H9 (cell line): ENCODE measurements around the gene SH3GL3. TPM values are rescaled to one million over a fixed set of nuclear protein-coding genes. Genes with fewer than 3 reads are reported as not detected.

Experiments
- DNase-seq: peaks from one replicate; pipeline ENCODE4 v3.0.0-alpha.2; 2017
- H2AFZ ChIP-seq: one replicate; pipeline ENCODE4 v1.6.1; 2013; ENCODE audit warnings: mild to moderate bottlenecking, low read length, control low read depth, moderate library complexity
- H2AK5ac ChIP-seq: 2 replicates; pipeline ENCODE4 v1.6.1; 2013; ENCODE audit warnings: low read length, control low read depth, mixed read lengths; ENCODE audit not compliant: insufficient read length
- H2BK120ac ChIP-seq: one replicate; pipeline ENCODE4 v1.6.1; 2013; ENCODE audit warnings: low read depth, mild to moderate bottlenecking, low read length, control low read depth, inconsistent platforms; ENCODE audit not compliant: poor library complexity, severe bottlenecking
- H2BK12ac ChIP-seq: 2 replicates; pipeline ENCODE4 v1.6.1; 2013; ENCODE audit warnings: low read length, control low read depth, mixed read lengths, low read depth; ENCODE audit not compliant: insufficient read length
- H2BK15ac ChIP-seq: 2 replicates; pipeline ENCODE4 v1.6.1; 2013; ENCODE audit warnings: low read depth, low read length, control low read depth
- H2BK20ac ChIP-seq: one replicate; pipeline ENCODE4 v1.6.1; 2013; ENCODE audit warnings: low read depth, mild to moderate bottlenecking, low read length, control low read depth, inconsistent platforms; ENCODE audit not compliant: poor library complexity, severe bottlenecking
- H2BK5ac ChIP-seq: 2 replicates; pipeline ENCODE4 v1.6.1; 2013; ENCODE audit warnings: low read length, control low read depth, mixed read lengths; ENCODE audit not compliant: insufficient read length
- H3K14ac ChIP-seq: 2 replicates; pipeline ENCODE4 v1.6.1; 2013; ENCODE audit warnings: low read length, control low read depth; ENCODE audit not compliant: insufficient read depth
- H3K18ac ChIP-seq: 2 replicates; pipeline ENCODE4 v1.6.1; 2013; ENCODE audit warnings: low read depth, mild to moderate bottlenecking, mixed read lengths, low read length, control low read depth; ENCODE audit not compliant: insufficient read length
- H3K23ac ChIP-seq: 2 replicates; pipeline ENCODE4 v1.6.1; 2013; ENCODE audit warnings: low read length, control low read depth, mixed read lengths, low read depth; ENCODE audit not compliant: insufficient read length
- H3K23me2 ChIP-seq: 2 replicates; pipeline ENCODE4 v1.6.1; 2013; ENCODE audit warnings: low read depth, mild to moderate bottlenecking, mixed read lengths, low read length, control low read depth; ENCODE audit not compliant: insufficient read length, poor library complexity, severe bottlenecking
- H3K27ac ChIP-seq: 2 replicates; pipeline ENCODE4 v1.5.1; 2013; ENCODE audit warnings: low read length, control low read depth, mixed read lengths, low read depth; ENCODE audit not compliant: insufficient read length
- H3K27me3 ChIP-seq: 2 replicates; pipeline ENCODE4 v1.6.1; 2013; ENCODE audit warnings: low read length, control low read depth, inconsistent platforms; ENCODE audit not compliant: insufficient read depth
- H3K4ac ChIP-seq: 2 replicates; pipeline ENCODE4 v1.6.1; 2013; ENCODE audit warnings: low read depth, mild to moderate bottlenecking, control low read depth, inconsistent platforms, low read length, moderate library complexity
- H3K4me1 ChIP-seq: 2 replicates; pipeline ENCODE4 v1.6.1; 2013; ENCODE audit warnings: low read length, control low read depth, inconsistent platforms; ENCODE audit not compliant: insufficient read depth
- H3K4me2 ChIP-seq: 2 replicates; pipeline ENCODE4 v1.6.1; 2013; ENCODE audit warnings: low read length, control low read depth, mixed read lengths; ENCODE audit not compliant: insufficient read length, insufficient read depth
- H3K56ac ChIP-seq: 2 replicates; pipeline ENCODE4 v1.6.1; 2013; ENCODE audit warnings: low read depth, mild to moderate bottlenecking, mixed read lengths, low read length, control low read depth; ENCODE audit not compliant: insufficient read length
- H3K79me1 ChIP-seq: 2 replicates; pipeline ENCODE4 v1.6.1; 2013; ENCODE audit warnings: low read depth, mild to moderate bottlenecking, moderate library complexity, low read length, control low read depth, inconsistent platforms; ENCODE audit not compliant: insufficient read depth, poor library complexity, severe bottlenecking
- H3K79me2 ChIP-seq: 2 replicates; pipeline ENCODE4 v1.6.1; 2013; ENCODE audit warnings: low read length, control low read depth, inconsistent platforms; ENCODE audit not compliant: insufficient read depth
- H3K9ac ChIP-seq: 2 replicates; pipeline ENCODE4 v1.6.1; 2013; ENCODE audit warnings: low read length, control low read depth, mixed read lengths; ENCODE audit not compliant: insufficient read length; ENCODE audit errors: extremely low read depth
- H3K9me3 ChIP-seq: one replicate; pipeline ENCODE4 v1.6.1; 2013; ENCODE audit warnings: low read depth, low read length, inconsistent platforms; ENCODE audit not compliant: control insufficient read depth
- H3T11ph ChIP-seq: one replicate; pipeline ENCODE4 v1.6.1; 2013; ENCODE audit warnings: mild to moderate bottlenecking, low read length, control low read depth, inconsistent platforms
- H4K20me1 ChIP-seq: one replicate; pipeline ENCODE4 v1.6.1; 2013; ENCODE audit not compliant: control insufficient read depth, insufficient read length, insufficient read depth
- H4K5ac ChIP-seq: 2 replicates; pipeline ENCODE4 v1.6.1; 2013; ENCODE audit warnings: low read depth, mild to moderate bottlenecking, mixed read lengths, low read length, control low read depth; ENCODE audit not compliant: insufficient read length
- H4K8ac ChIP-seq: replicated peaks from 2 replicates; pipeline ENCODE4 v1.6.1; 2013; ENCODE audit warnings: low read length, control low read depth, mixed read lengths, low read depth; ENCODE audit not compliant: insufficient read length
- H4K91ac ChIP-seq: 2 replicates; pipeline ENCODE4 v1.6.1; 2013; ENCODE audit warnings: low read depth, mild to moderate bottlenecking, moderate library complexity, mixed read lengths, low read length, control low read depth; ENCODE audit not compliant: insufficient read length
- H3K27ac Mint-ChIP-seq, 3 experiments: 2 replicates in 2 of 3; 3 replicates in 1 of 3; pipeline ENCODE4 v1.8.0; 2020 to 2021; ENCODE audit warnings: mixed read lengths in 3 of 3, mild to moderate bottlenecking in 1 of 3, moderate library complexity in 1 of 3
- H3K27me3 Mint-ChIP-seq: 2 replicates; pipeline ENCODE4 v1.8.0; 2021; ENCODE audit warnings: low read depth, mild to moderate bottlenecking, moderate library complexity, mixed read lengths
- H3K36me3 Mint-ChIP-seq, 3 experiments: 2 replicates in 2 of 3; 3 replicates in 1 of 3; pipeline ENCODE4 v1.8.0; 2020 to 2021; ENCODE audit warnings: low read depth in 3 of 3, mixed read lengths in 3 of 3; ENCODE audit not compliant: insufficient read depth in 1 of 3
- H3K4me1 Mint-ChIP-seq, 2 experiments: 2 replicates each; pipeline ENCODE4 v1.8.0; 2020; ENCODE audit warnings: mixed read lengths in 2 of 2
- H3K4me3 Mint-ChIP-seq, 2 experiments: 2 replicates in 1 of 2; 3 replicates in 1 of 2; pipeline ENCODE4 v1.8.0; 2020 to 2021; ENCODE audit warnings: mild to moderate bottlenecking in 2 of 2, mixed read lengths in 2 of 2, moderate library complexity in 1 of 2
- H3K9me3 Mint-ChIP-seq, 2 experiments: 2 replicates in 1 of 2; 3 replicates in 1 of 2; pipeline ENCODE4 v1.8.0; 2020; ENCODE audit warnings: mild to moderate bottlenecking in 2 of 2, mixed read lengths in 2 of 2, moderate library complexity in 1 of 2
- CTCF ChIP-seq: fragments of 200-600 bp; sonication (generic); conservative IDR thresholded peaks from 3 replicates; pipeline ENCODE4 v1.8.0; 2021; ENCODE audit warnings: antibody characterized with exemption, mild to moderate bottlenecking
- total RNA-seq: library from RNA; stranded (reverse); gene quantifications from 2 replicates; pipeline ENCODE4 v1.2.1, GENCODE V29; 2021

SH3GL3 gene
- total RNA-seq, 1 experiment from 2014 or later, result 11.2 TPM

- no peak overlapping the region for H2BK12ac ChIP-seq
- no peak overlapping the region for H3K18ac ChIP-seq
- TF ChIP-seq CTCF, result no peak
- no peaks in the 10 kb centered on the region for H3K23me2 ChIP-seq
- H3T11ph ChIP-seq, result no peak overlapping the region
- H3K23ac ChIP-seq, result no peak overlapping the region
- no peak overlapping the region for H2BK5ac ChIP-seq
- no peaks in the 10 kb centered on the region for H3K79me2 ChIP-seq
- no peak for DNase-seq
- Mint-ChIP-seq H3K36me3 (no peaks in the 10 kb centered on the region), H3K27ac (no peak overlapping the region), H3K9me3 (no peaks in the 10 kb centered on the region), H3K27me3 (no peaks in the 10 kb centered on the region; the same call in 1 of the 2 replicates), H3K4me3 (no peak overlapping the region), H3K4me1 (peaks cover 0 to 2% of the 10 kb centered on the region in 2 experiments; a peak in 1 of 4 replicates)
- H3K79me1 ChIP-seq, result no peaks in the 10 kb centered on the region
- H2BK20ac ChIP-seq, result no peak overlapping the region
- H3K9ac ChIP-seq, result no peak overlapping the region
- H2AK5ac ChIP-seq, result no peak overlapping the region
- no peak overlapping the region for H3K27ac ChIP-seq
- no peaks in the 10 kb centered on the region for H3K27me3 ChIP-seq
- H4K5ac ChIP-seq, result no peak overlapping the region
- no peak overlapping the region for H3K14ac ChIP-seq
- 0 out of 2 replicates have a peak, but pooled peaks cover 3% of the 10 kb centered on the region for H3K4me1 ChIP-seq
- no peak overlapping the region for H2BK15ac ChIP-seq
- H2AFZ ChIP-seq, result no peak overlapping the region
- no peak overlapping the region for H3K56ac ChIP-seq
- H2BK120ac ChIP-seq, result no peak overlapping the region
- no peaks in the 10 kb centered on the region for H4K20me1 ChIP-seq
- no peak overlapping the region for H4K8ac ChIP-seq
- no peak overlapping the region for H3K4me2 ChIP-seq
- H4K91ac ChIP-seq, result no peak overlapping the region
- H3K4ac ChIP-seq, result no peak overlapping the region
- no peaks in the 10 kb centered on the region for H3K9me3 ChIP-seq
These were observed 122.2 kb downstream of the SH3GL3 start for GRCh38 chr15:83569341-83569740.
